T-helper 9 cell (primary cell): ENCODE results near the gene LAPTM5.
A peak's percentile ranks its signal among the peaks of the same experiment; 100 is the strongest.

Source experiments
- DNase-seq: peaks from one replicate; pipeline ENCODE4 v3.0.0-alpha.2; 2020

LAPTM5 gene

GRCh38 chr1:30712583-30712982 lies 45.0 kb downstream of the LAPTM5 start:
- no peak for DNase-seq

GRCh38 chr1:30710407-30710806 lies 47.2 kb downstream of the LAPTM5 start:
- no peak for DNase-seq

- DNase-seq, result no peak
Measured at GRCh38 chr1:30708361-30708728, 49.2 kb downstream of the LAPTM5 start.

GRCh38 chr1:30707412-30708360 lies 49.9 kb downstream of the LAPTM5 start:
- peak; percentile 47 for DNase-seq

GRCh38 chr1:30706528-30706927 lies 51.0 kb downstream of the LAPTM5 start:
- no peak for DNase-seq

- no peak for DNase-seq
Measured at GRCh38 chr1:30705698-30706097, 51.9 kb downstream of the LAPTM5 start.

- DNase-seq, result no peak
Measured at GRCh38 chr1:30704765-30705509, 52.6 kb downstream of the LAPTM5 start.

- no peak for DNase-seq
Measured at GRCh38 chr1:30704271-30704670, 53.3 kb downstream of the LAPTM5 start.

- DNase-seq, result no peak
Measured at GRCh38 chr1:30702823-30703222, 54.8 kb downstream of the LAPTM5 start.

GRCh38 chr1:30701258-30701633 lies 56.3 kb downstream of the LAPTM5 start:
- no peak for DNase-seq

- DNase-seq, result no peak
Measured at GRCh38 chr1:30700528-30701257, 56.9 kb downstream of the LAPTM5 start.

GRCh38 chr1:30699762-30700161 lies 57.8 kb downstream of the LAPTM5 start:
- no peak for DNase-seq

- no peak for DNase-seq
Measured at GRCh38 chr1:30698401-30698981, 59.1 kb downstream of the LAPTM5 start.

GRCh38 chr1:30697571-30698376 lies 59.8 kb downstream of the LAPTM5 start:
- no peak for DNase-seq

GRCh38 chr1:30696831-30697230 lies 60.7 kb downstream of the LAPTM5 start:
- DNase-seq, result no peak

- no peak for DNase-seq
Measured at GRCh38 chr1:30695439-30695841, 62.1 kb downstream of the LAPTM5 start.

GRCh38 chr1:30694280-30695175 lies 63.0 kb downstream of the LAPTM5 start:
- no peak for DNase-seq

GRCh38 chr1:30693822-30694221 lies 63.8 kb downstream of the LAPTM5 start:
- no peak for DNase-seq

- DNase-seq, result no peak
Measured at GRCh38 chr1:30693366-30693765, 64.2 kb downstream of the LAPTM5 start.

- DNase-seq, result no peak
Measured at GRCh38 chr1:30692948-30693301, 64.6 kb downstream of the LAPTM5 start.
